PC-9 (cell line): Measurements from ENCODE around the gene DLG1. TPM values are rescaled to one million over a fixed set of nuclear protein-coding genes. Genes with fewer than 3 reads are reported as not detected.
A peak's percentile ranks its signal among the peaks of the same experiment; 100 is the strongest.

Experiments
- BruUV-seq: library from RNA; stranded (reverse); fragments of 400-500 nt; replicated peaks from 2 replicates; lab custom pipeline; 2021; lab: Mats Ljungman, UMichigan
- CTCF ChIA-PET: fragments of 300-600 bp; sonication (Branson Sonifier 250); formaldehyde crosslinking; loops from one replicate; lab custom pipeline; 2022; ENCODE audit warnings: antibody characterized with exemption; lab: Charles Lee
- POLR2A ChIA-PET: fragments of 300-600 bp; sonication (Branson Sonifier 250); formaldehyde crosslinking; loops from one replicate; lab custom pipeline; 2022; ENCODE audit warnings: antibody characterized with exemption; ENCODE audit not compliant: unreplicated experiment; lab: Charles Lee
- DNase-seq, 2 experiments: peaks; one replicate each; pipeline versions ENCODE4 v3.0.0 to v3.0.0-alpha.2; 2015 to 2022; ENCODE audit warnings: mixed read lengths in 1 of 2
- H2AFZ ChIP-seq: fragments of 200-600 bp; sonication (generic); 2 replicates; pipeline ENCODE4 v1.8.1; 2017; ENCODE audit warnings: antibody characterized with exemption
- H3F3A ChIP-seq: fragments of 200-600 bp; sonication (generic); 2 replicates; pipeline ENCODE4 v1.8.1; 2017; ENCODE audit warnings: antibody characterized with exemption, mild to moderate bottlenecking, low read depth; ENCODE audit not compliant: insufficient read depth
- H3K27ac ChIP-seq: fragments of 200-600 bp; sonication (generic); 2 replicates; pipeline ENCODE4 v1.6.1; 2016; ENCODE audit warnings: mixed run types
- H3K27me3 ChIP-seq: fragments of 200-600 bp; sonication (generic); 2 replicates; pipeline ENCODE4 v1.6.1; 2016; ENCODE audit warnings: low read depth, mixed run types; ENCODE audit not compliant: insufficient read depth
- H3K36me3 ChIP-seq: fragments of 200-600 bp; sonication (generic); 2 replicates; pipeline ENCODE4 v1.6.1; 2016; ENCODE audit warnings: low read depth, mixed run types
- H3K4me1 ChIP-seq: fragments of 200-600 bp; sonication (generic); replicated peaks from 2 replicates; pipeline ENCODE4 v1.6.1; 2016; ENCODE audit warnings: mixed run types; ENCODE audit not compliant: insufficient read depth
- H3K4me2 ChIP-seq: fragments of 200-600 bp; sonication (generic); 2 replicates; pipeline ENCODE4 v1.6.1; 2017; ENCODE audit warnings: mixed run types
- H3K4me3 ChIP-seq: fragments of 200-600 bp; sonication (generic); 2 replicates; pipeline ENCODE4 v1.6.1; 2016; ENCODE audit warnings: mixed run types
- H3K79me2 ChIP-seq: fragments of 200-600 bp; sonication (generic); 2 replicates; pipeline ENCODE4 v1.6.1; 2017; ENCODE audit warnings: low read depth, mixed run types
- H3K9me2 ChIP-seq: fragments of 200-600 bp; sonication (generic); 2 replicates; pipeline ENCODE4 v1.8.1; 2017; ENCODE audit warnings: mild to moderate bottlenecking; ENCODE audit not compliant: insufficient read depth
- H3K9me3 ChIP-seq: fragments of 200-600 bp; sonication (generic); 2 replicates; pipeline ENCODE4 v1.8.1; 2016; ENCODE audit warnings: low read depth; ENCODE audit not compliant: insufficient read depth
- H4K20me1 ChIP-seq: fragments of 200-600 bp; sonication (generic); 2 replicates; pipeline ENCODE4 v1.8.1; 2017; ENCODE audit not compliant: insufficient read depth
- EZH2 ChIP-seq: fragments of 200-600 bp; sonication (generic); IDR thresholded peaks from 2 replicates; pipeline ENCODE4 v1.8.0; 2017; ENCODE audit warnings: antibody characterized with exemption, low read depth
- intact Hi-C: fragments of 100-400 bp; cut with micrococcal nuclease; formaldehyde crosslinking; loops from one replicate; pipeline ENCODE4 v1.10.0; 2022; ENCODE audit not compliant: unreplicated experiment
- total RNA-seq: library from RNA; stranded (reverse); gene quantifications from 2 replicates; pipeline ENCODE4 v1.2.3, GENCODE V29; 2021
- TF ChIP-seq, protein P1 (sequence below): fragments of 200-600 bp; sonication (generic); conservative IDR thresholded peaks from 2 replicates; pipeline ENCODE4 v1.6.1; 2017; ENCODE audit warnings: mixed run types, antibody characterized with exemption, mild to moderate bottlenecking, moderate library complexity

The DLG1 gene
- total RNA-seq, 1 experiment from 2014 or later, result 201 TPM

DNA sequence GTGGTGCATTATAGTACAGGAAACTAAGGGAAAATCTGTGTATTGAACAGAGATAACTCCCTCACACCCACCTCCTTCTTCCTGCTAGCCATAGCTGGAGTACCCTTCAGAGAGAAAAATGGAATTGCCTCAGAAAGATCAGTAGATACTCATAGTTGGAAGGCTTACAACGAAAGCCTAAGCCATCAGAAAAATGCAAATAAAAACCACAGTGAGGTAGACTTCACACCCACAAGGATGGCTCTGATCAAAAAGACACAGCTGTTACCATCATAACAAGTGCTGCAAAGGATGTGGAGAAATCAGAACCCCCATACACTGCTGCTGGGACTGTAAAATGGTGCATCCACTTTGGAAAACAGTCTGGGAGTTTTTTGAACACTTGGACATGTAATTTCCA lies 7.4 kb upstream of the DLG1 start:
- Histone ChIP-seq H3K79me2 (0 out of 2 replicates have a peak, but pooled peaks cover under 1% of the 10 kb centered on the region), H3F3A (peaks cover 61% of the 10 kb centered on the region), H2AFZ (no peak overlapping the region), H3K4me1 (peaks cover 71% of the 10 kb centered on the region), H3K9me3 (no peaks in the 10 kb centered on the region), H3K36me3 (no peaks in the 10 kb centered on the region), H3K27ac (peak overlapping the region; percentile 88), H3K4me3 (no peak overlapping the region), H3K4me2 (peak overlapping the region; percentile 22), H3K27me3 (no peaks in the 10 kb centered on the region), H4K20me1 (no peaks in the 10 kb centered on the region), H3K9me2 (no peaks in the 10 kb centered on the region; the same call in 1 of the 2 replicates)
- POLR2A ChIA-PET, result interaction anchor here (0.6 to 0.7 kb wide), 3 partner anchors 183 to 213 kb away, joined by 4 to 10 read pairs (median 7); no protein-coding TSS in a partner anchor
- CTCF ChIA-PET, result no interaction called here
- no peak for DNase-seq
- TF ChIP-seq, protein P1, sequence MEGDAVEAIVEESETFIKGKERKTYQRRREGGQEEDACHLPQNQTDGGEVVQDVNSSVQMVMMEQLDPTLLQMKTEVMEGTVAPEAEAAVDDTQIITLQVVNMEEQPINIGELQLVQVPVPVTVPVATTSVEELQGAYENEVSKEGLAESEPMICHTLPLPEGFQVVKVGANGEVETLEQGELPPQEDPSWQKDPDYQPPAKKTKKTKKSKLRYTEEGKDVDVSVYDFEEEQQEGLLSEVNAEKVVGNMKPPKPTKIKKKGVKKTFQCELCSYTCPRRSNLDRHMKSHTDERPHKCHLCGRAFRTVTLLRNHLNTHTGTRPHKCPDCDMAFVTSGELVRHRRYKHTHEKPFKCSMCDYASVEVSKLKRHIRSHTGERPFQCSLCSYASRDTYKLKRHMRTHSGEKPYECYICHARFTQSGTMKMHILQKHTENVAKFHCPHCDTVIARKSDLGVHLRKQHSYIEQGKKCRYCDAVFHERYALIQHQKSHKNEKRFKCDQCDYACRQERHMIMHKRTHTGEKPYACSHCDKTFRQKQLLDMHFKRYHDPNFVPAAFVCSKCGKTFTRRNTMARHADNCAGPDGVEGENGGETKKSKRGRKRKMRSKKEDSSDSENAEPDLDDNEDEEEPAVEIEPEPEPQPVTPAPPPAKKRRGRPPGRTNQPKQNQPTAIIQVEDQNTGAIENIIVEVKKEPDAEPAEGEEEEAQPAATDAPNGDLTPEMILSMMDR, result no peak
- no peak for TF ChIP-seq EZH2
- BruUV-seq, result no TSS peak
- intact Hi-C loops, result no loop called here

DNA sequence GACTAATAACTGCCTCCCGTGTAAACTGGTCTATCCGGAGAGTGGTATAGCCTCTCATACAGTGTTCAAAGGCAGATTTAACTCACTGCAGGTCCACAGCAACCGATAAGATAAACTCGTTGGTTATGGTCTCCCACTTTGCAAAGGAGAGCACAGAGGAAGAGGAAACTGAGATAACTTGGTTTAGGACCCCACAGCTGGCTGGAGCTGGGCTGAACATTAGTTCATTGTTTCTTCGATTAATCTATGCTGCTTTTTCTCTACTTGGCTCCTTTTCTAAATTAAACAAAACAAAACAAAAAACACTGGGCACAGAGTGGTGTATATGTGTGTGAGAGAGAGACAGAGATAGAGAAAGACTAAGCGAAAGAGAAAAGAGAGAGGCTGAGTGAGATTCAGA lies 5.0 kb upstream of the DLG1 start:
- no peak for TF ChIP-seq EZH2
- TF ChIP-seq, protein P1, result no peak
- DNase-seq, result no peak
- no peak overlapping the region for H3K4me3 ChIP-seq
- peaks cover 61% of the 10 kb centered on the region for H3K4me1 ChIP-seq
- H3K9me3 ChIP-seq, result no peaks in the 10 kb centered on the region
- H3K27ac ChIP-seq, result peak overlapping the region; percentile 62
- intact Hi-C loops, result no loop called here
- H3K4me2 ChIP-seq, result peak overlapping the region; percentile 10
- H3K79me2 ChIP-seq, result peaks cover 13% of the 10 kb centered on the region
- H3K36me3 ChIP-seq, result no peaks in the 10 kb centered on the region
- H3K9me2 ChIP-seq, result no peaks in the 10 kb centered on the region; the same call in 1 of the 2 replicates
- no TSS peak for BruUV-seq
- CTCF ChIA-PET, result no interaction called here
- POLR2A ChIA-PET, result interaction anchor here (0.6 kb wide), 1 partner anchor 63 kb away, joined by 4 read pairs; no protein-coding TSS in a partner anchor
- H2AFZ ChIP-seq, result no peak overlapping the region
- H3F3A ChIP-seq, result peaks cover 60% of the 10 kb centered on the region
- H3K27me3 ChIP-seq, result no peaks in the 10 kb centered on the region
- H4K20me1 ChIP-seq, result no peaks in the 10 kb centered on the region

DNA sequence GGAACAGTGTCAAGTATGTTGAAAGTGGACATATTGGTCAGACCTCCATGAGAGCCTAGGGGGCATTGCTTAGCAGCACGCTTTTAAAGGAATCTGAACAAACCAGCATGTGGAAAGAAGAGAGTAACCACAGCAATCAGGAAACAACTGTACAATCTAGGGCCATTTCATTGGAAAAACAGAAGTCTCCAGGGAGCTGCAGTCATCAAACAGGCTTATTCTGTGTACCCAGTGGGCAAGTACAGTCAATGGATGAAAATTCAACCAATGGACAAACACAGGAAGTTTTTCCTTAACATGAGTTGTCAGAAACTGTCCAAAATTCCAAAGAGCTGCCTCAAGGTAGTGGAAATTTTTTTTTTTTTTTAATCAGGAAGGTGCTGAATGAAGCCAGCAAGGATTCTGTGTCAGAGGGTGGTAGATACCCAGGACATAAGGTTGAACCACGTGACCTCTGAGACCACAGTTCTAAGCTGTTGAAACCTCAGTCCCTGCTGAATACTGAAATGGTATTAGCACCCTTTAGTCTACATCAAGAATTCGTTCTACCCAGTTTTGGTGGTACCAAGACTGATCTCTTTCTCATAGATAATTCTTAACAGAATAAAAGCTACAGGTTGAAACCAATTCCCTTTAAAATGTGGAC lies 4.4 kb upstream of the DLG1 start:
- no TSS peak for BruUV-seq
- Histone ChIP-seq H3K4me2 (peak overlapping the region; percentile 10), H3K4me1 (peaks cover 55% of the 10 kb centered on the region), H3F3A (peaks cover 54% of the 10 kb centered on the region), H3K4me3 (no peak overlapping the region), H3K27ac (peak overlapping the region; percentile 62), H3K9me2 (no peaks in the 10 kb centered on the region; the same call in 1 of the 2 replicates), H3K36me3 (no peaks in the 10 kb centered on the region), H3K79me2 (peaks cover 13% of the 10 kb centered on the region), H4K20me1 (no peaks in the 10 kb centered on the region), H3K27me3 (no peaks in the 10 kb centered on the region), H2AFZ (no peak overlapping the region), H3K9me3 (no peaks in the 10 kb centered on the region)
- intact Hi-C loops, result no loop called here
- TF ChIP-seq, protein P1, result no peak
- TF ChIP-seq EZH2, result no peak
- peak; percentile 48 to 96 for DNase-seq
- ChIA-PET CTCF (interaction anchor here (0.6 to 1.3 kb wide), 2 partner anchors 64 to 155 kb away, joined by 3 to 14 read pairs; no protein-coding TSS in a partner anchor), POLR2A (interaction anchor here (0.6 to 1.0 kb wide), 4 partner anchors 16 to 198 kb away, joined by 3 to 7 read pairs (median 4); no protein-coding TSS in a partner anchor)
